ENCODE results near the gene SPATC1L.
A peak's percentile ranks its signal among the peaks of the same experiment; 100 is the strongest.
"Not testable (repeated sequence)": the region's sequence is repeated elsewhere in the genome, so short reads cannot be mapped to it uniquely, and the experiment has no call there.

Gene SPATC1L

DNA sequence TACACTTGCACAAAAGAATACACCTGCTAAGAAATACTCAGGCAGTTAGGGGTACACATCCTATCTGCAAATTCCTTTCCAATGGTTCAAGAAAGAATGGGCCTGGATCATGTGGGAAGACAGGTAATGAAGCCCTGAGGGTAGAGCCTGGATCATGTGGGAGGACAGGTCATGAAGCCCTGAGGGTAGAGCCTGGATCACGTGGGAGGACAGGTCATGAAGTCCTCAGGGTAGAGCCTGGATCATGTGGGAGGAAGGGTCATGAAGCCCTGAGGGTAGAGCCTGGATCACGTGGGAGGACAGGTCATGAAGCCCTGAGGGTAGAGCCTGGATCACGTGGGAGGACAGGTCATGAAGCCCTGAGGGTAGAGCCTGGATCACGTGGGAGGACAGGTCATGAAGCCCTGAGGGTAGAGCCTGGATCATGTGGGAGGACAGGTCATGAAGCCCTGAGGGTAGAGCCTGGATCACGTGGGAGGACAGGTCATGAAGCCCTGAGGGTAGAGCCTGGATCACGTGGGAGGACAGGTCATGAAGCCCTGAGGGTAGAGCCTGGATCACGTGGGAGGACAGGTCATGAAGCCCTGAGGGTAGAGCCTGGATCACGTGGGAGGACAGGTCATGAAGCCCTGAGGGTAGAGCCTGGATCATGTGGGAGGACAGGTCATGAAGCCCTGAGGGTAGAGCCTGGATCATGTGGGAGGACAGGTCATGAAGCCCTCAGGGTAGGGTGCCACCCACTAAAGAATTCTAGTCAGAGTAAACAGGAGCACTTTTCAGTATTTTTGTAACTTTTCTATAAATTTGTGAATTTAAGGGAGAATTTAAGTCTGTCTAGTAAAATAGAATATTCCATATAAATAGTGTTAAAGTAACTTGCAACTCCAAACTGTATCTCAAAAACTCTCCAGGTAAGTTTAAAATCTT lies 16.9 kb upstream of the SPATC1L start:
- DNase-seq (ENCODE audit: low read depth, low spot score), result not testable (repeated sequence)

DNA sequence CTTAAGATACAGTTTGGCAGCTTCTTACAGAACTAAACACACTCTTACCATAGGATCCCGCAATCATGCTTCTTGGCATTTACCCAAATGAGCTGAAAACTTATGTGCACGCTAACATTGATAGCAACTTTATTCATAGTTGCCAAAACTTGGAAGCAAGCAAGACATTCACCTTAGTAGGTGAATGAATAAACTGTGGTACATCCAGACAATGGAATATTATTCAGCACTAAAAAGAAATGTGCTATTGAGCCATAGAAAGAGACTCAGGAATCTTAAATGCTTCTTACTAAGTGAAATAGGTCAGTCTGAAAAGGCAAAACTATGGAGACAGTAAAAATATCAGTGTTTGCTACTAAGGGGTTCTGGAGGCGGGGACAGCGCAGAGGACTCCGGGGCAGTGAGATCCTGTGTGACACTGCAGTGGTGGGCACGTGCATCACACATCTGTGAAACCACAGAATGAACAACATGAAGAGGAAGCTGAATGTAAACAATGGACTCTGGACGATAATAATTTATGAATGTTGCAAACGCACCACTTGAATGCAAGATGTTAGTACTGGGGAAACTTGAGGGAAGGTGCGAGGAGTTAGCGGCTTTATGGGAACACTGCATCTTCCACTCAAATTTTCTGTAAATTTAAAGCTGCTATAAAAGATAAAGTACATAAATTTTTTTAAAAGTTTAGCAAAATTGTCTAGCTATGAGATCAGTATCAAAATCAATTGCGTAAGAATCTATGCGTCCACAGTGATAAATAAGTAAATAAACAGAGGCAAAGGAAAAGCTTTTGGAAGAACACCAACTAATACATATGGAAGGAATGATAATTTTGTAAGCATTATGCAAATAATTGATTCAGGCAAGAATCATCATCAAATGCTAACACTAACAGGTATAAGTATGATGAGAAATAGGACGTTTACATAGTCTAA lies 15.4 kb upstream of the SPATC1L start:
- no peak for DNase-seq (ENCODE audit: low read depth, low spot score)

DNA sequence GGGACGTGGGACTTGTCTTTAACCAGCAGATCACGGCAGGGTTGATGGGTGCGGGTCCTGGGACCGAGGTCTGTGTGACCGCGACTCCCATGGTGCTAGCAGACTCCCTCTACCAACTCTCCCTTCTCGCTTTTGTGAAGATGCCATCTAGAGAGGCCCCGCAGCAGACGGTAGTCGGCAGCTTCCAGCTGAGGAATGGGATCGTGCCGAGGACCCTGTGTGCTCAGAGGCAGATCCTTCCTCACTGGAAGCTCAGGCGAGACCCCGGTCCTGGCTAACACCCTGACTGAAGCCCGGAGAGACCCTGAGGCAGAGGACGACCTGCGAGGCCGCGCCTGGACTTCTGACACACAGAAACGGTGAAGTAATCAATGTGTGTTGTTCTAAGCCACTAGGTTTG lies 12.5 kb upstream of the SPATC1L start:
- no peak for DNase-seq (ENCODE audit: low read depth, low spot score)

DNA sequence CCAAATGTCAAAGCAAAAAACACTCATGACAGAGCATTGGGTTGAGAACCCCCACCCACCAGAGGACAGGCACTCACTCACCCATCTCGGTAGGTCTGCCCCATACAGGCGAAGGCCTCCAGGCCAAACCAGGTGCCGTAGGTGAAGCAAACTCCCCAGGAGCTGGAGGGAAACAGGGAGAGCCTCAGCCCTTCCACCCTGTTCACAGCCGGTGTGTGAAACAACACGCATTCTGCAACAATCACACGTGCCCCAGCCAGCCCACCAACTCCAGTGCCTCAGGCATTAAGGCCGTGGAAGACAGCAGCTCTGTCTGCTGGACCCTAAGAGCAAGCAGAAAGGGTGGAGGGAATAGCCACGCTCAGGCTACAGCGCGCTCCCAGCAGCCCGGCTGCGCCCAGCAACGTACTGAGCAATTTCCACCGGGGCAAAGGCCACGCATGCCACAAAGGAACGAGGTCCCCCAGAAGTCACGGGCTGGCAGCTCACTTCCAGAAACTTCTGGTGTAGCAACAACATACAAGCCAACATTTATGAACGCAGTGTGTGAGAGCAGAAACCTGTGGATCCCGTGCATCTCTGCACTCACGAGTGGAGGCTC lies 11.4 kb upstream of the SPATC1L start:
- DNase-seq (ENCODE audit: low read depth, low spot score), result no peak

DNA sequence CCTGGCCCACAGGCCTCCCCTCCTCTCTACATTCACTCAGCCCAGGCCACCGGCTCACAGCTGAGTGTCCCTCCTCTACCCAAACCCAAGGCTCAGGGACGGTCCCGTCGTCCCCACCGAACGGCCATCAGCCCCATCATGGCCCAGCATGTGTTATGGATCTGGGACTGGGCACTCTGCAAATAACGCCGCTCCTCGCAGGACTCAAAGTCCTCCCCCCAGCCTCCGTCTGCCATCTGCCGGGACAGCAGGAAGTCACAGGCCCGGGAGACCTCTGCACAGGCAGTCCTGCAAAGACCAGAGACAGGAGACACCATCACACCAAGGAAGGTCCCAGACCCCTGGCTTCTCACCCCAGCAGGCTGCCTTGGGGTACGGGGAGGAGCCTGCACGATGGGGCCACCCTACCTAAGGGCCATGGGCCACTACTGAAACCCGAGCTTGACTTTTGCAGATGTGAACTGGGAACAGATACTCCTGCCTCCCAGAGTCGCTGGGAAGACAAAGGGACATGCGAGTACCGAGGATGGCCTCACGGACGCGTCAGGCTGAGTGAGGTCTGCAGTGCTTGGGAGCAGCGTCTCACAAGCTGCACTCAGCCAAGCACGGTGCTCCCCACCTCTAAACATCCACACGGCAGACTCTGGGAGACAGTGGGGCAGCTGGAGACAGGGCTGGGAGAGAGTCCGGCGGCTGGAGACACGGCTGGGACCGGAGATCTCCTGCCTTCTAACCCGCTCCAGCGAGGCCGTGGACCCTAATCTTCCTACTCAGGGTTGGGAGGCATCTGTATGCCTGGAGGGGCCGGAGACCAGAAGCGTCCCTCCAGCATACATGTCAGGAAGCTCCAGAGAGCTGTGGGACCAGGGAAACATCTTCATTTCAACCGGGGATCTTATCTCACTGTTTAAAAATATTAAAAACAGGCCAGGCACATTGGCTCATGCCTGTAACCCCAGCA lies 10.4 kb upstream of the SPATC1L start:
- DNase-seq (ENCODE audit: low read depth, low spot score), result no peak

DNA sequence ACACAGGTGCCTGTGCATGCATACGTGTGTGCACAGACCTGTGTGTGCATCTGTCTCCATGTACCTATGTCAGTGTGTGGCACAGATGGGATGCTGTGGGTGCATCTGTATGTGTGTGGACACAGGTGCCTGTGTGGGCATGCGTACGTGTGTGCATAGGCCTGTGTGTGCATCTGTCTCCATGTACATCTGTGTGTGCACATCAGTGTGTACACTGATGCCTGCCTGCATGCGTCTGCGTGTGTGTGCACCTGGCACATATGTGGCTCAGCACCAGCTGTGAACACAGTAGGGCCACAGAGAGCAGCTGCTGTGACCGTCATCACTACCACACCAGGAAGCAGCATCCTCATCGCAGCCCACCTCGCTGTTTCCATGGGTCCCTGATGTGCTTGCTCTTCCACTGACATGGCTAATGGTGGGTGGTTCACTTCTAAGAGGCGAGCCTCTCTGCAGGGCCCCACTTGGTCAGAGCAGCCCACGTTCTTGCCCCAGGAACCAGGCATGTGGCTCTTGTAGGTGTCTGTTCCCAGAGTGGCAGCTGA lies 9.6 kb upstream of the SPATC1L start:
- no peak for DNase-seq (ENCODE audit: low read depth, low spot score)

DNA sequence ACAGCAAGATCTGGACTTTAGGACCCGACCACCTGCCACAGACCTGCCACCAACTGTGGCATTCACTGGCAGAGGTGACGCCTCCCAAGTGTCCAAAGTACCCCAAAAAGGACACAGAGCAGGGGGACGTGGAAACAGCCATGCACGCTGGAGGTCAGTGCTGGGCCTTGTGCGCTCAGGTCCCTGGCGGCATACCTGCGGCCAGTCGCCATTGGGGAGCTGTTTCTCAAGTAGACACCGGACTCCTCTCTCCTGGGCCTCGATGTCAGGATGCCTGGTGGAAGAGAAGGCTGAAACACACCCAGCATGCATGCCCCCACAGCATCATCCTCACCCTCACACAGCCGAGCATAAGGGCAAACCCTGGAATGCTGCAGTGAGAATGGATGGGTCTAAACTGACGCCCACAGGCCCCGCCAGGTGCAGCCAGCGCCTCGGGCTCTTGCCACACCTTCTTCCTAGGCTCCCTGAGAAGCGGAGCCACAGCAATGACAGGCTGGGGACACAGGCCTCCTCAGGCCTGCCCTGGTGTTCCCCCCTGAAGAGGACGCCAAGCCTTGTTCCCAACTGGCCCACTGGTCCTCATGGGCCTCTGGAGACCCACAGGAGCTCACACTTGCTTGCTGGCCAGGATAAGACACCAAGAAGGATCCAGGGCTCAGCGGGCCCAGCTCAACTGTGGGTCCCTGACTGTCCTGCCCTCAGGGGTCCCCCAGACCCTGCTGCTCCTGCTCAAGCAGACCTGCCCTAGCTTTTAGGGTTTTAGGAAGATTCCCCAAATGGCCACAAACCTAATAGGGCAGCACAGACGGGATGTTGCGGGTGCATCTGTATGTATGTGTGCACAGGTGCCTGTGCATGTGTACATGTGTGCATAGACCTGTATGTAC lies 7.7 kb upstream of the SPATC1L start:
- DNase-seq (ENCODE audit: low read depth, low spot score), result no peak

DNA sequence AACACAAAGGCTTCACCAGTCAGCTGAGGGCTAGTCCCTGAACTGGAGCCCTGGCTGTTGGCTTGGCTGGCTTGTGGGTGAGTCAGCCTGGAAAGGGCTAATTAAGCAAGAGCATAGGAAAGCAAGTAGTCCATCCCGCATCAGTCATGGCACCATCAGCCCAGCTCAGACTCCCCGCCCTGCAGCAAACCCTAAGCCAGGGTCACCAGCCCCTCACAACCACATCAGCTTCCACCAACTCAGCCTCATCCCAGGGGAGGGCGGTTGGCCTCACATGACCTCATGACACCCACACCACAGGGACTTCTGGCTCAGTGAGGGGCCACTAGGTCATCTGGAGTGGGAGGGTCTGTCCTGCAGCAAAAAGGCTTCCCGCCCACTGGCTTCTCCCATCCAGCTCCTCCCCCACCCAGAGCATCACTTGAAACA lies 7.0 kb upstream of the SPATC1L start:
- DNase-seq (ENCODE audit: low read depth, low spot score), result no peak

DNA sequence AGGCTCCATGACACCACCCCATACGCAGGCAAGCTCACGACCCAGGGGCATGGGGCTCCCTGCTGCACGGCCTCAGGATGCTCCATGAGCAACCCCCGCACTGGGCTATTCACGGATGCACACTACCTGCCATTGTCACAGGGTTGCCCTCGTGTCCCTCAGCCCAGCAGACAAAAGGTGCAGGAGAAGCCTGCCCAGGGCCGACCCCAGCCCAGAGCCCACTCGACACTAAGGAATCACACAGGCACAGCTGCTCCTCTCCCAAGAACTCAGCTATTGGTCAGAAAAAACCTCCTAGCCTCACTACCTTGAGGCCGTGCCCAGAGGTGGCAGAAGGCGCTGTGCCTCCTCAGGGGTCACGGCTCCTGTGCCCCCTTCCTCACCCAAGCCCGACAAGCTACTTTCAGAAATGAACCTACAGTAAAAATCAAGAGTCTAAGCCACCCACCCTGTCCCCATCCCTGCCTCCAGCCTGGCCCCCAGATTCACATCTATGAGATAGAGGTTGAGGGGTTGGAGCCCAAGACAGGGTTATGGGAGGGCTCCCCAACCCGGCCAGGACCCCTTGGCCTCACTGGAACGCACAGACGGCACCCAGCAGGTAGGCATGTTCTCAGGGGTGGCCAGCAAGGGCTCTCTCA lies 6.4 kb upstream of the SPATC1L start:
- no peak for DNase-seq (ENCODE audit: low read depth, low spot score)

DNA sequence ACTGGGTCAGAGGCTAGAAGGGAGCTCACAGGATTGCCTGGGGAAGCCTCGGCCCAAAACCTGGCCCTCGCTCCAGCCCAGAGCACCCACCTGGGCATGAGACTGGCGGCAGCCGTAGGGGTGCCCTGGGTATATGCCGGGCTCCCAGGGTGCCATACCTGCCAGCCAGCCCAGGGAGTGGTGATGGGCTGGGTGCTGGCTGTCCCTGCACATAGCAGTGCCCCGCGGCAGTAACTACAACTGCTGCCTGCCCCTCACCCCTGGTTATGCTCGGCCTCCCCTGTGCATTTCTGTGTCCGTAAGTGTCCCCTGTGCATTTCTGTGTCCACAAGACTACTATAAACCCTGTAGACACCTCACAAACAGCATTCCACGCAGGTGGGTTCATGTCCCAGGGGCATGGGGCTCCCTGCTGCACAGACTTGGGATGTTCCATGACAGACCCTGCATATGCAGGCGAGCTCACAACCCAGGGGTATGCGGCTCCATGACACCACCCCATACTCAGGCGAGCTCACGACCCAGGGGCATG lies 5.8 kb upstream of the SPATC1L start:
- no peak for DNase-seq (ENCODE audit: low read depth, low spot score)

DNA sequence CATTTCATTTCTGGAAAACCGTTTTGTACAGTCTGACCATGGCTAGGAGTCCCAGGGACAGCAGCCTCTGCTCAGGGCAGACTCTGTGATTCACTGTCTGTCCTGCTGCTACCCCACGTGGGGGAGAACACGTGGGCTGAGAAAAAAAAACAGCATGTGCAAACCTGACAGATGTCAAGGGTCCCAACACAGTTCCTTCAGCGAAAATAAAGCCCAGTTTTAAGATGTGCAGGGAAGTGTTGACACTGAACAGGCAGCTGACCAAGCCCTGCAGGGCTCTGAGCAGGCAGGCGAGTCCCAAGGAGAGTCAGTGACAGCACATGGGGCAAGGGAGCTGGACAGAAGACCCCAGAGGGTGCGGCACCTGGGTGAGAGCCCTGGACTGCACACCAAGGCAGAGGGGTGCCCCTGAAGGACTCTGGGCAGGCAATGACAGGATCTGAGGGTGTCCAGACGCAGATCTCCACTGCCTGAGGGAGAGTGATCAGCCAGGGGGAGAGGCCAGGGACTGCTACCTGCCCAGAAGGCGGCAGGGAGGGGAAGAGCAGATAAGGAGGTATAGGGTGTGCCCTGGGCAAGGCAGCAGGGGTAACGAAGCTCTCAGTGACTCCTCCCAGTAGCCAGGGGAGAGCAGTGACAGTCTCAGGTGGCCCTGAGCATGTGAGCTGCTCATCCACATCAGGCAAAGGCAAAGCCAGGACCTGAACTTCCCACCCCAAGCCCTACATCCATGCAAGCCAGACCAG lies 5.1 kb upstream of the SPATC1L start:
- no peak for DNase-seq (ENCODE audit: low read depth, low spot score)

DNA sequence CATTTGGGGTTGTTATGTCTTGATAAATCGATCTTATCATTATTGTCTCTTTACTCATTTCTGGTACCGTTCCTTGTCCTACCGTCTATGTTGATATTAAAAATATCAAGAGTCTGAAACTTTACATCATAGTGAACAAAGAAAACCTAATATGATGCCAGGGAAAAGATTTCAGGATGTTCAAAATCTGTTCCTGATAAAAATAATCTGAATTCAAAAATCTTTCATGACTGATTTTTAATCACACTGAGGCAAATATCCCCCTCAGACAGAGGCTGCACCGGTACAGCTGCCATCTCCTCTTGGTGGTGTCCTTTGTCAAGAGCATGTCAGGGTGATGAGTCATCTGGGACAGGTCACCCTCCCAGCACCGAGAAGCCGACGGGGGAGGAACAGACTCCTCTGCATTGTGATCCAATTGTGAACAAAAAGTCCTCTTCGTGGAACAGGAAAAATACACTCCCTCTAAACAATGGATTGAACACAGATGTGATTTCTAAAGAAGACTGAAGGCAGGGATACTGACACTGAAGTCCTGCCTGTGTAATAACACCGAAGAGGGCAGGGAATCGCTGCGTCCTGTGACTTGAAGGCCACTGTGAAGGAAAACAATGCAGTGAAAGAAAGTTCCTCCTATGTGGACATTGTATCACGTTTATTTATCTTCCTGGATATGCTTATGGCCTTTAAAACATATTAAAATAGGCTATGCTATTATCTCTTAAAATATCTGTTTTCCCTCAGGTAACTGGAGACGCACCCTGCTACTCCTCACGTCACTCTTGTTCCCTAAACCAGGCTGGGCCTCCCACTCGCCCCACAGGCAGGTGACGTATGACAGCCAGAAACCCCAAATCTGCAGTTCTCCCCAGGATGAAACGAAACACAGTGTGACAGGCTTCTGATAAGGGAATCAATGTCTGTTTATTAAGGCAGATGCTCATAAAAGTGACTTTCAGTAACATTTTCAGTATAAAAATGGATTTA lies 4.3 kb upstream of the SPATC1L start:
- DNase-seq (ENCODE audit: low read depth, low spot score), result no peak

DNA sequence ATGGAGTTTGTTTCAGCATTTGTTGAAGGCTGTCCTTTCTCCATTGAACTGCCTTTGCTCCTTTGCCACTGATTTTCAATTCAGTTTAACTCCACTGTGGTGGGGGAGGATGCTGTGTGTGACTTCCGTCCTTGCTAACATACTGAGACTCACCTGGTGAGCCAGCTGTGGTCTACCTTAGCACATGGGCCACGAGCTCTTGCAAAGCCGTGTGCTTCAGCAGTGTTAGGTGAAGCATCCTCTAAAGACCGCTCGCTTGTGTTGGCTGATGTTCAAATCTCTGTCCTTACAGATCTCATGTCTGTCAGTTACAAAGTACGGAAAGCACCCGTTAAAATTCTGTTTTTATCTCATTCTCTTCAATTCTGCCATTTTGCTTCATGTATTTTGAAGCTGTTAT lies 3.6 kb upstream of the SPATC1L start:
- DNase-seq (ENCODE audit: low read depth, low spot score), result no peak

DNA sequence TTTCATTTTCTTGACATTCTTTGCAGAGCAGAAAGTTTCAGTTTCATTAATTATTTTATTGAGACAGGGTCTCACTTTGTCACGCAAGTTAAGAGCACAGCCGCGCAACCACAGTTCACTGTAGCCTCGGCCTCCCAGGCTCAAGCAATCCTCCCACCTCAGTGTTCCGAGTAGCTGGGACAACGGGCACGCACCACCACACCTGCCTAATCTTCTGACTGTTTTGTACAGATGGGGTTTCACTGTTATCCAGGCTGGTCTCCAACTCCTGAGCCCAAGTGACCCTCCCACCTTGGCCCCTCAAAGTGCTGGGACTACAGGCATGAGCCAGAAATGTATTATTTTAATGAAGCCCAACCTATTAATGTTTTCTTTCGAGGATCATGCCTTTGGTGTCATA lies 3.0 kb upstream of the SPATC1L start:
- DNase-seq (ENCODE audit: low read depth, low spot score), result no peak

DNA sequence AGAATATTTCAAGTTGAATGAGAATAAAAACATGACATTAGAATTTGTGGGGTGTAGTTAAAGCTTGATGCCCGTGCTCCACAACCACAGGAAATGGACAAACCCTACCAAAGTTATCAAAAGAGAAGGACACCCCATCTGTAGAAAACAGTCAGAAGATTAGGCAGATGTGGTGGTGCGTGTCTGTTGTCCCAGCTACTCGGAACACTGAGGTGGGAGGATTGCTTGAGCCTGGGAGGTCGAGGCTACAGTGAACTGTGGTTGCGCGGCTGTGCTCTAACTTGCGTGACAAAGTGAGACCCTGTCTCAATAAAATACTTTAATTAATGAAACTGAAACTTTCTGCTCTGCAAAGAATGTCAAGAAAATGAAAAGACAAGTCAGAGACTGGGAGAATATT lies 1.5 kb upstream of the SPATC1L start:
- no peak for DNase-seq (ENCODE audit: low read depth, low spot score)

DNA sequence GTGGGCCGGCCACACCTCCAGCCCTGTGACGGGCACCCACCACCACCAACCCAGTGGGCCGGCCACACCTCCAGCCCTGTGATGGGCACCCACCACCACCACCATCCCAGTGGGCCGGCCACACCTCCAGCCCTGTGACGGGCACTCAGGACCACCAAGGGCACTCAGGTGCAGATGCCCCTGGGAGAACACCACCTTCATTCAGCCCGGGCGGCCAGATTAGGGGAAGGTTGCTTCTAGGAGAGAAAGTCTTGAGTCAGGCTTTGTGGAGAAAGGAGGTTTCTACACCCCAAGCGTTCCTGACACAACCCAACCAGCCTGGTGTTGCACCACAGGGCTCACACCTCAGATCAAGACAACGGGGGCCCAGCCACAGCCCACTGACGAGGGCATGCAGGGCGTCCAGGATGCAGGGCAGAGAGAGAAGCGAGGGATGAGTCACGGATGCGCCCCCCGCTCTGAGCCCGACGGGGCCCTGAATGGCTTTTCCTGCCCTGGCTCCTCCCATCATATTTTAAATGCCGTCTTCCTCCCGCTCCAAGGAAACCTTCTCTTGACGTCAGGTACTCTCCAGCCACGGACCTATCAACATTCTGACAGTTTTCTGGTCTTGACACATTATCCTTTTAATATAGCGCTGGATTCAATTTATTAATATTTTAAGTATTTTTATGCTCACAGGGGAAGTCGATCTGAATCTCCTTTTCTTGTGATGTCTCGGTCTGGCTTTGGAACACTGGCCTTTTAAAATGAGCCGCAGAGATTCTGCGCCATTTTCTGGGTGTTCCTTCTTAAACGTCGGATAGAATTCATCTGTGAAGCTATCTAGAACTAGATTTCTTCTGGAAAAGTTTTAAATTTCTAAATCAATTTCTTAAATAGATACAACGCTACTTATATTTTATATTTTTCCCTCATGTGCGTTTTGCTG lies 631 bp upstream of the SPATC1L start:
- peak; percentile 60 for DNase-seq (ENCODE audit: low read depth, low spot score)

All from activated CD4-positive, CD25-positive, alpha-beta regulatory T cell treated with anti-CD3 and anti-CD28 coated beads, Interleukin-2, amount 50 U/mL, for 16 hours (primary cell).